Activated T-cell treated with anti-CD3 and anti-CD28 coated beads, Interleukin-2, amount 50 U/mL, for 72 hours (primary cell): ENCODE data around the gene FGF12. TPM values are rescaled to one million over a fixed set of nuclear protein-coding genes. Genes with fewer than 3 reads are reported as not detected.

Source experiments
- ATAC-seq, 2 donors: fragments of 150-1000 bp; cut with Tn5 transposase; replicated peaks in 1 of 2; 2 replicates each; pipeline ENCODE4 v1.10.0; 2021; ENCODE audit warnings: moderate library complexity in 2 of 2, mild to moderate bottlenecking in 1 of 2
- DNase-seq, 2 donors: peaks; one replicate each; pipeline ENCODE4 v3.0.0; 2021 to 2022; ENCODE audit warnings: mixed read lengths in 1 of 2
- H3K27ac Mint-ChIP-seq: one replicate; pipeline ENCODE4 v1.8.0; 2022; ENCODE audit warnings: mild to moderate bottlenecking, moderate library complexity, mixed read lengths
- H3K27me3 Mint-ChIP-seq: one replicate; pipeline ENCODE4 v1.8.0; 2022; ENCODE audit warnings: low read depth, mixed read lengths
- H3K36me3 Mint-ChIP-seq, 2 donors: one replicate each; pipeline ENCODE4 v1.8.0; 2022; ENCODE audit warnings: mixed read lengths in 2 of 2, mild to moderate bottlenecking in 1 of 2; ENCODE audit not compliant: insufficient read depth in 2 of 2
- H3K4me1 Mint-ChIP-seq: one replicate; pipeline ENCODE4 v1.8.0; 2022; ENCODE audit warnings: low read depth, mixed read lengths
- H3K4me3 Mint-ChIP-seq, 2 donors: one replicate each; pipeline ENCODE4 v1.8.0; 2022; ENCODE audit warnings: mild to moderate bottlenecking in 2 of 2, mixed read lengths in 2 of 2, moderate library complexity in 2 of 2
- H3K9me3 Mint-ChIP-seq, 2 donors: one replicate each; pipeline ENCODE4 v1.8.0; 2022; ENCODE audit warnings: mixed read lengths in 2 of 2
- total RNA-seq, 2 donors: library from RNA; stranded (reverse); gene quantifications; one replicate each; pipeline ENCODE4 v1.2.3, GENCODE V29; 2022

The FGF12 gene
- total RNA-seq, 2 donors from 2014 or later = not detected

DNA sequence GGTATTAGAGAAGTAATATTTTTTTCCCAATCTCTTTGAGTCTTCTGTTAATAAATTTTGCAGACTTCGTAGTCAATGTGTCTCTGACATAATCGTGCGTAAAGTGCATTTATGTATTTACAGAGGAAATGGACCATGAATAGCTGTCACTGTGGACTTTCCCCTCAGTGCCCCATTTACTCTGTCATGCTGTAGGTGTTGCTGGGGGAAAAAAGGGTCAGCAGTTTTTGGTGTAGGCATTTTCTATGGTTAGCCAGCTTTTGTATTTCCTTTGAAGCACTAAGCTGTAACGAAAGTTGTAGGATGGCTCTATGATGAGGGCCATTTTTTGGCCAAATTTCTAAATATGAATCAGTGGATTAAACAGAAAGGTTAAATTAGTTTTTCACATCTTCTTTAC lies 598.4 kb downstream of the FGF12 start:
- no peaks in the 10 kb centered on the region for H3K27me3 Mint-ChIP-seq
- ATAC-seq (no peak), DNase-seq (no peak)
- H3K36me3 Mint-ChIP-seq = no peaks in the 10 kb centered on the region
- no peaks in the 10 kb centered on the region for H3K4me1 Mint-ChIP-seq
- peaks cover 0 to 6% of the 10 kb centered on the region in 2 donors for H3K9me3 Mint-ChIP-seq
- no peak overlapping the region for H3K27ac Mint-ChIP-seq
- no peak overlapping the region for H3K4me3 Mint-ChIP-seq

DNA sequence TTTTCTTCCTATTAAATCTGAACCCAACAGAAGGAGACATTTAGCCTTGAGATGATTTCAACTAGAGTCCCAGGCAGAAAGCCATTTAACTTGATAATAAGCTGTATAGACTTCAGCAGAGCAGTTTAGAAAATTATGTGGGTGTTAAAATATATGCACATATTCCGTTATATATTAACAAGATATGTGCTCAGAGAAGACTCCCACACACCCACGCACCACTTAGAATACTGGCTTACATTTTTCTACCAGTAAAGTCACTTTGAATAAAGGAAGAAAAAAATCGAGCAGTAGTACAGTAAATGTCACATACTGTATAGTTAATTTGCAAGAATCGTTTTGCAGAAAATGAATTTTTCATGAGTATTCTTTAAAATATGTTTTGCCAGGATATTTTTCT lies 599.3 kb downstream of the FGF12 start:
- Mint-ChIP-seq H3K4me3 (no peak overlapping the region), H3K4me1 (no peaks in the 10 kb centered on the region), H3K36me3 (no peaks in the 10 kb centered on the region), H3K27ac (no peak overlapping the region), H3K9me3 (peaks cover 0 to 6% of the 10 kb centered on the region in 2 donors), H3K27me3 (no peaks in the 10 kb centered on the region)
- no peak for DNase-seq
- ATAC-seq = no peak

DNA sequence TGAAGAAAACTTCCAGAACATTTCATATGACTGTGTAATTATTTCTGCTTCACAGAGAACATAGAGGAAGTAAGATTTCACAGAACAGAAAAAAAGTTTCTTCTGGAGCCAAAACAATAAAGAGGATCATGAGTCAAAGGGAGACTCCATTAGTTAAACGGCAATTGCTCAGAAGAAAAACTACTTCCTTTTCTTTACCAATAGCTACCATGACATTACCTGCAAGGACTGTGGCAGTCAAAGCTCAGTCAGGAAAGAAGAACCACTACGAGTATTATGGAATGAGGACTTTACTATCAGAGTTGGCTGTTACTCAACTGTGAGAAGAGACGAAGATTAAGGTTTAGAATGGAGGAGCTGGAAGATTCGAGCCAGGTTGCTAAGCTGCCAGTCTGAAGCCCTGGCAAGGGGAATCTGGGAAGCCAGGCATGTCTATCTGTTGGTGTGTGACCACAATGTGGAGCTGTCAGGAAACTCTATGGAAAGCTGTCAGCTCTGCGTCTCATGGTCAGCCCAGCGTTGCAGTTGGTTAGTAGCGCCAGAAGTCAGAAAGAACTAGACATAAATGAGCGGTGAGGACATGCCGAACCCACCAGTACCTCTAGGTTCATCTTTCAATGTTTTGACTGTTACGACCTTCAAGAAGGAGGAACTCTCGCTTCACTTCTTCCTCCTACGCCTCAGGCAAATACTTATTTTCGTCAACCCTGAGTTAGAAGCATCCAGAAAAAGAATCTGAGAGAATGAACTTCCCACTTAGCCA lies 604.3 kb downstream of the FGF12 start:
- H3K4me3 Mint-ChIP-seq = no peak overlapping the region
- ATAC-seq = no peak
- peaks cover 2 to 6% of the 10 kb centered on the region in 2 donors for H3K9me3 Mint-ChIP-seq
- H3K27me3 Mint-ChIP-seq = no peaks in the 10 kb centered on the region
- H3K27ac Mint-ChIP-seq = no peak overlapping the region
- no peak for DNase-seq
- no peaks in the 10 kb centered on the region for H3K36me3 Mint-ChIP-seq
- no peaks in the 10 kb centered on the region for H3K4me1 Mint-ChIP-seq

DNA sequence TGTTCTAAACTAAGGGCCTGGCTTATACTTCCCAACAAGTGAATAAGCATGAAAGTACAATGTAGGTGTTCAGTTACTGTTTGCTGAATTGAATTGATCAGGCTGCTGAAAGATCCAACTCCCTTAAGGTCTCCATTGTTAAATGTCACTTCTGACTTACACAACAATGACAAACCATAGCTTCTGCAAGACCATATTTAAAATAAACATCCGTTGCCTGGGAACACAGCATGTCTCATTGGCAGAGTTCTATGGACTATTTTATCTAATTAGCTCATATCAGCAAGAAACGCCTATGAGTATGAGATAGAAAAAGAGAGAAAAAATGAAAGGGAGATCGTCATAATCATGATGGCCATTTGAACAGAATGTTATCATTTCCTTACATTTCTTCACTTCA lies 605.4 kb downstream of the FGF12 start:
- Mint-ChIP-seq H3K27ac (no peak overlapping the region), H3K36me3 (no peaks in the 10 kb centered on the region), H3K4me1 (no peaks in the 10 kb centered on the region), H3K9me3 (peaks cover 4 to 6% of the 10 kb centered on the region in 2 donors), H3K4me3 (no peak overlapping the region), H3K27me3 (no peaks in the 10 kb centered on the region)
- ATAC-seq (no peak), DNase-seq (no peak)

DNA sequence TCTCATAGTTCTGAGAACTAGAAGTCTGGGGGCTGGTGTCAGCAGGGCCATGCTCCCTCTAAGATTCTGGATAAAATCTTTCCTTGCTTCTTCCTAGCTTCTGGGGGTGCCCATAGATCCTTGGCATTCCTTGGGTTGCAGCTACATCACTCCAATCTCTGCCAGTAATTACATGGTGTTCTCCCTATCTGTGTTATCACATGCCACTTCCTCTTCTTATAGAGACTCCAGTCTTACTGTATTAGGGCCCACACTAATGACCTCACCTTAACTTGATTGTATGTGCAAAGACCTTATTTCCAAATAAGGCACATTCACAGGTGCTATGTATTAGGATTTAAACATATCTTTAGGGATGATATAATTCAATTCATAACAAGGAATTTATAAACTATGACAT lies 618.5 kb downstream of the FGF12 start:
- H3K9me3 Mint-ChIP-seq = no peaks in the 10 kb centered on the region
- no peak overlapping the region for H3K4me3 Mint-ChIP-seq
- no peaks in the 10 kb centered on the region for H3K4me1 Mint-ChIP-seq
- DNase-seq = no peak
- H3K36me3 Mint-ChIP-seq = no peaks in the 10 kb centered on the region
- no peak overlapping the region for H3K27ac Mint-ChIP-seq
- no peak for ATAC-seq
- H3K27me3 Mint-ChIP-seq = no peaks in the 10 kb centered on the region

DNA sequence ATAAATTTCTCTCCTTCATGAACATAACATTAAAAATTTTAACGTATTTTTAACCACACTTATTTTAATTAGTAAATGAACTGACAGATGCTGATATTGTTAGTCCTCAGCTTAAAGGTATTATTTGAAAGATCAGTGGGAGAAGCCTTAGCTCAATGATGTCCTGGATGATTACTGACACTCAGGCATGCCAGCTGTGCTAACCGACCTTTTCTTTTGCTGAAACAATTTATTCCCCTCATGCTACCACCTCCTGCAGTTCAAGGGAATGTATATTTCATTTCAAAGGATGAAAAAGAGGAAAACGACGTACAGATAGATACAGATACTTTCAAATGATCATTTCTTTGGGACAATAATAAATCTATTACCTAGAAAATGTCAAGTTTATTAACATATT lies 620.8 kb downstream of the FGF12 start:
- Mint-ChIP-seq H3K4me1 (no peaks in the 10 kb centered on the region), H3K27ac (no peak overlapping the region), H3K4me3 (no peak overlapping the region), H3K36me3 (no peaks in the 10 kb centered on the region), H3K27me3 (no peaks in the 10 kb centered on the region), H3K9me3 (no peaks in the 10 kb centered on the region)
- ATAC-seq (no peak), DNase-seq (no peak)

DNA sequence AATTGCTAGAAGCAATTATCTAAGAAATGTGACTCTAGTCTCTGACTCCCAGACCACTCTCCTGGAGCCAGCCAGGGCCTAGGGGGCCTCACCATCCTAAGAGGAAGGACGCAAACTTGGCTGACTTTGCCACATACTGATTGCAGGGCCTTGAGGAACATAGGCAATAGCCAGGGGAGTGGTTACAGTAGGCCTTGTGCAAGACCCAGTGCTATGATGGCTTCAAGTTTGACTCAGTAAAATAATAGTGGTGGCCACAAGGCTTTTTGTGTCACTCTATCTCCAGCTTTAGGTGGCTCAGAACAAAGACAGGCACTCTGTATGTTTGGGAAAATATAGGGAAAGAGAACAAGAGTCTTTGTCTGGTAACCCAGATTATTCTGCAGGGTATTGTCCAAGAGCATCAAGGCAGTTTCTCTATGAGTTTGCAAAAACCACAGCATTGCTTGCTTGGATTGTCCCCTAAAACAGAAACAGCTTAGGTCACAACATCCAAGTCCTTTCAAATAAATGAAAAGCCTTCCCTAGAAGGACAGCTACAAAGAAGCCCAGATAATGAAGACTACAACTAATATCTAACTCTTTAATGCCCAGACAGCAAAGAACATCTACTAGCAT lies 634.8 kb downstream of the FGF12 start:
- no peak overlapping the region for H3K27ac Mint-ChIP-seq
- DNase-seq (no peak), ATAC-seq (no peak)
- no peaks in the 10 kb centered on the region for H3K4me1 Mint-ChIP-seq
- H3K27me3 Mint-ChIP-seq = no peaks in the 10 kb centered on the region
- H3K9me3 Mint-ChIP-seq = peaks cover 4 to 11% of the 10 kb centered on the region in 2 donors
- H3K36me3 Mint-ChIP-seq = no peaks in the 10 kb centered on the region
- no peak overlapping the region for H3K4me3 Mint-ChIP-seq

DNA sequence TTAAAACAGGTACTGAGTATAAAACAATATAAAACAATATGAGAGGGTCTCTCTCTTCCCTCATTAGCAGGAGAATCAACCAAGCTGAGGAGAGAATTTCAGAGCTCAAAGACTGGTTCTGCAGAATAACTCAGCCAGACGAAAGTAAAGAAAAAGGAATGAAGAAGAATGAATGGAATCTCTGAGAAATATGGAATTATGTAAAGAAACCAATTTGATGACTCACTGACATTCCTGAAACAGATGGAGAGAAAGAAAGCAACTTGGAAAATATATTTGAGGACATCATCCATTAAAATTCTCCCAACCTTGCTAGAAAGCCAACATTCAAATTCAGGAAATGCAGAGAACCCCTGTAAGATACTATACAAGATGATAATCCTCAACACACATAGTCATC lies 635.5 kb downstream of the FGF12 start:
- H3K36me3 Mint-ChIP-seq = no peaks in the 10 kb centered on the region
- H3K4me1 Mint-ChIP-seq = no peaks in the 10 kb centered on the region
- no peaks in the 10 kb centered on the region for H3K27me3 Mint-ChIP-seq

DNA sequence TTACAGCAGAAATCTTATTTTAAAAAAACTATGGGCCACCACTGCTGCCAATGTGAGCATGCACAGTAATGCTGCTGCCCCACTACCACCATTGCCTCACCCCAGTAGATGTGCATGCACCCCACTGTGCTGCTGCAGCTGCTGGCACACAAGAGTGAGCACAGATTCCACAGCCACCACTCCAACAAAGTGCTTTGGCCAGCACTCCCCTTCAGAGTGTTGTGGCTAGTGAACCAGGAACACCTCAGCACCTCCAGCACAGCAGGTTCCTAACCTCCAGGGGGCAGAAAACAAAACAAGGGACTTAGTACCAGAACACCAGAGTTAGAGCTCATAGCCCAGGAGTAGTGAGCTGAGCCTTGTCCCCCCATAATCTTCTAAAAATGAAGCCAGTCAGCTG lies 636.8 kb downstream of the FGF12 start:
- H3K4me3 Mint-ChIP-seq = no peak overlapping the region
- no peaks in the 10 kb centered on the region for H3K4me1 Mint-ChIP-seq
- H3K27me3 Mint-ChIP-seq = no peaks in the 10 kb centered on the region
- H3K36me3 Mint-ChIP-seq = no peaks in the 10 kb centered on the region
- no peak overlapping the region for H3K27ac Mint-ChIP-seq
- H3K9me3 Mint-ChIP-seq = peaks cover 7 to 11% of the 10 kb centered on the region in 2 donors
- DNase-seq = no peak
- ATAC-seq = no peak

More for the DNA sequence above, 635.5 kb downstream of the FGF12 start:
- DNase-seq = no peak
- Mint-ChIP-seq H3K4me3 (no peak overlapping the region), H3K27ac (no peak overlapping the region), H3K9me3 (peaks cover 4 to 11% of the 10 kb centered on the region in 2 donors)
- no peak for ATAC-seq

Other genes with a start within 250 kb of the FGF12 start
- 10 to 100 TPM; 10.5 to 26.9 TPM for gene MB21D2, start 190.3 kb upstream of the FGF12 start, total RNA-seq